ENCODE measurements around the gene NDST1.
A peak's percentile ranks its signal among the peaks of the same experiment; 100 is the strongest.
"Not testable (repeated sequence)": the region's sequence is repeated elsewhere in the genome, so short reads cannot be mapped to it uniquely, and the experiment has no call there.

Gene NDST1

DNA sequence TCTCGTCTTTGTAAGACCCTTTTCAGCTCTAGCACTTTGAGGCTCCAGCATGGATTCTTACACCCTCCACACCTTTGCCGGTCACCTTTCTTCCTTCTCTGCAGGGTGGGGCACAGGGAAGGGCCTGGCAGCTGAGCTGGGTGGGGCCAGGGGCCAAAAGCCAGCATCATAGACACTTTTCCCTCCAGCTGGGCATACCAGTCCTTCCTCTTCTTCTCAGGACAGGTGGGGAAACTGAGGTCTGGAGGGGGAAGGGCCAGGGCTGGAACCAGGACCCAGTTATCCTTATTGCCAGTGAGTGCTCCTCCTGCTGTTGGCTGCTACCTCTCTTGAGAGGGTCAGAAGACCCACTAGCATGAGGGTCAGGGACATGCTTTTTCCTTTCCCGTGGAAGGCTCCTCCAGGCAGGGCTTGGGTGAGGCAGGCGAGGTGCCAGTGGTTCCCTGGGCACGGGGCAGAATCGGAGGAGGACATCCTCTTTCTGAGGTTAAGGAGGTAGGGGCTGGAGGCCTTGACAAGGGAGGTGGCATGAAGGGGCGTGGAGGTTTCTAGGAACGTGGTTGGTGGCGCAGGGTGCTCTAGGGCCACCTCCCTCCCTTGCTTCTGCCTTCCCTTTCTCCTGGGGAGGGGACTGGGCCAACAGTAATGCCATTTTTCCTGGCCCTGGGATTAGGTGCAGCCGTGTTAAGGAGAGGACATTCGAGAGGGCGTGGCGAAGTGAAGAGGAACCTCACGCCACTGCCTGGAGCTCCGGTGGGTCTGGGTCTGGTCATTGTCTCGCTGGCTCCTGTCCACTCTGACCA lies at the start of gene NDST1:
NDST1 (plus strand) TSS at position 658 of the 803 bp plus-strand sequence. CDS start 13,124 bp downstream, outside the sequence.
- DNase-seq (ENCODE audit: low read depth) = no peak

DNA sequence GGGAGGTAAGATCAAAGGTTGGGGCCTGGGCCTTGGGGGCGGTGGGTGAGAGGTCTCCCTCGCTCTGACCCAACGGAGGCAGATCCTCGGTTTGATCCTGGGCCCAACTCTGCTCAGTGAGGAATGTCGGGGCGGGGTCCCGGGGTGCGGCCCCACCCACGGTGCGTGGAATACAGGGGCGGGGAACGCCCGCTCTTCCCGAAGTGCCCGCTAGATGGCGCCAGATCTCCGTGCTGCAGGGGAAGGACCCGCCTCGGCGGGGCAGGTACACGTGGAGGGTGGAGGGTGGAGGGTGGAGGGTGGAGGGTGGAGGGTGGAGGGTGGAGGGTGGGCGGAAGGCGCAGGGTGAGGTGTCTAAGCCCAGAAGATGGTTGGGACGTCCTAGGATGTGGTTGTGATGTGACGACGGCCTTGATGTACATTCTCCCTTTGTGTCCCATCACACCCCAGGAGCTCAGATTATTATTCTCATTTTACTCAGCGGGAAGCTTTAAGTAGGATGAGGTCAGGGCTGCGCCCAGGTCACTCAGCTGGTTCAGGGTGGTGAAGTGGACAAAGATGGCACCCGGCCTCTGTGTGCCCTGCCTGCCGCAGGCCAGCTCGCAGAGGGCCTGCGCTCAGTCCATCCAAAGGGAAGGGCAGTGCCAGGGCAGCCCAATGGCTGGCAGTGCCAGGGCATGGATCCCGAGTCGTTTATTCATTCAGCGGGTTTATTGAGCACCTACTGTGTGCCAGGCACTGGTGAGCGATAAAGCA lies 49.0 kb upstream of the NDST1 start:
- peak; percentile 92 for DNase-seq (ENCODE audit: low read depth)

DNA sequence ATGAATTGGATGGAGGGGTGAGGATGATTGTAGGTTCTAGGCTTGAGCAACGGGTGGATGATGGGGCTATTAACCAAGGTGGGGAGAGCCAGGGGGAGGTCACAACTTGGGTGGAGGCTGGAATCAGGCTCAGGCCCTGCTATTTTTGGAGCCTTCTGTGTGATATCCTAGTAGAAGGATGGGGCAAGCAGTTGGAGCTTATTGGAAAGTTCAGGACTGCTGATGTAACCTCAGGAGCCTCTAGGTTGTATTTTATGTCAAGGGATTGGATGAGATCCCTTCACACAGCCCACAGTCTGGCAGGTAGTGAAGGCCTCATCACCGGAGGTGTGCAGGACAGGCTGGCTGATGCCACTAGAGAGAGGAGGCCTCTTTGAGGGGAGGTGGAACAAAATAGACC lies 47.1 kb upstream of the NDST1 start:
- DNase-seq (ENCODE audit: low read depth) = no peak

GRCh38 chr5:150461231-150461630 lies 46.7 kb upstream of the NDST1 start:
- DNase-seq (ENCODE audit: low read depth) = no peak

GRCh38 chr5:150464554-150465012 lies 43.3 kb upstream of the NDST1 start:
- no peak for DNase-seq (ENCODE audit: low read depth)

DNA sequence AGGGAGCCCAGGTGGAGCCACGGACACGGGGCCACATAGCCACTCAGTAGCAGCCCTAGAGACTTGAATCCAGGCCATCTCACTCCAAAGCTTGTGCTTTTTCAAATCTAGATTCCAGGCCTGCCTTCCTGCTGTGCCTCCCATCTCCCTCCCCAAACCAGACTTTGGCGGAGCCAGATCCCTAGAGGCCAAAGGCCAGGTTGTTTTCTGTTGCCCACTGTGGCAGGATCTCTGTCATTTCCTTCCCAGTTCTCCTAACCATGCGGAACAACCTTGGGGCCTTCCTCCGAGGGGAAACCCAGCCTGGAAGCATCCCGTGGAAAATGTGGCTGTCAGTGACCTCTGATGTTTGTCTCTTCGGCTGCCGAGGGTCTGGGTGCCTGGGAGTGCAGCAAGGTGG lies 42.0 kb upstream of the NDST1 start:
- no peak for DNase-seq (ENCODE audit: low read depth)

- no peak for DNase-seq (ENCODE audit: low read depth)
Measured at GRCh38 chr5:150468206-150468605, 39.7 kb upstream of the NDST1 start.

DNA sequence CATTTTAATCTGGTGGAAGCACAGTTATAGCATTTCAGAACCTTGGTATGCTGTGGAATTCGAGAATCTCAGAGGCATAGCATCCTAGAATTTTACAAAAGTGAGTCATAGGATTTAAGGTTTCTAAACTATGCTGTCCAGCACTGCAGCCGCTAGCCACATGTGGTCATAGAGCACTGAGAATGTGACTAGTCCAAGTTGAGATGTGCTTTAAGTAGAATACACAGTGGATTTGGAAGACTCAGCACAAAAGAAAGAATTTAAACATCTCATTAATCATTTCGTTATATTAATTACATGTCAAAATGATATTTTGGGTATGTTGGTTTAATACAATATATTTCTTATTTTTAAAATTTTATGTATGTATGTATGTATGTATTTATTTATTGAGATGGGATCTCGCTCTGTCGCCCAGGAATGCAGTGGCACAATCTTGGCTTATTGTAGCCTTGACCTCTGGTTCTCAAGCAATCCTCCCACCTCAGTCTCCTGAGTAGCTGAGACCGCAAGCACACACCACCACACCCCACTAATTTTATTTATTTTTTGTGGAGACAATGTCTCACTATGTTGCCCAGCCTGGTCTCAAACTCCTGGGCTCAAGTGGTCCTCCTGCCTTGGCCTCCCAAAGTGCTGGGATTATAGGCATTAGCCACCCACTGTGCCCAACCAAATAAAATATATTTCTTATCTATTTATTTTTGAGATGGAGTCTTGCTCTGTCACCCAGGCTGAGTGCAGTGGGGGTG lies 38.0 kb upstream of the NDST1 start:
- DNase-seq (ENCODE audit: low read depth) = no peak

DNA sequence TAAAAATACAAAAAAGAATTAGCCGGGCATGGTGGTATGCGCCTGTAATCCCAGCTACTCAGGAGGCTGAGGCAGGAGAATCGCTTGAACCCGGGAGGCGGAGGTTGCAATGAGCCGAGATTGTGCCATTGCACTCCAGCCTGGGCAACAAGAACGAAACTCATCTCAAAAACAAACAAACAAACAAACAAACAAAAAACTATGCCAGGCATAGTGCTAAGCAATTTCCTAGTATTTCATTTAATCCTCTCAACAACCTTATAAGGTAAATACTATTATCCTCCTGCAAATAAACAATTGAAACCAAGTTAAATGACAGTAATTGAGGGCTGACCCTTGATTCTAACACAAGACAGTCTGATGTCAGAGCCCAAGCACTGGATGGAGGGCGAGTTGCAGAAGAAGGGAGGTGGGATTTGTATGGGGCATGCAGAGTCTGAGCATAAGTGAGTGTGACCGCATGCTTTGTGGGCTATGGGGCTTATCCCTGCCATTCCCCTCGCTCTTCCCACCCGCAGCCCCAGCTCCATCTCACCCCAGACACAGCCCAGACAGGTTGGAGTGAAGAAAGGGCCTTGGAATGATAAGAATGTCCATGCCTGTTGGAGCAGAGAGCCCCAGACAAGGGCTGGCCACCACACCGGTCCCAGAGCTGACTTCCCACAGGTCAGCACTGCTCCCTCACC lies 34.1 kb upstream of the NDST1 start:
- DNase-seq (ENCODE audit: low read depth) = no peak

- DNase-seq (ENCODE audit: low read depth) = not testable (repeated sequence)
Measured at GRCh38 chr5:150476568-150476967, 31.4 kb upstream of the NDST1 start.

DNA sequence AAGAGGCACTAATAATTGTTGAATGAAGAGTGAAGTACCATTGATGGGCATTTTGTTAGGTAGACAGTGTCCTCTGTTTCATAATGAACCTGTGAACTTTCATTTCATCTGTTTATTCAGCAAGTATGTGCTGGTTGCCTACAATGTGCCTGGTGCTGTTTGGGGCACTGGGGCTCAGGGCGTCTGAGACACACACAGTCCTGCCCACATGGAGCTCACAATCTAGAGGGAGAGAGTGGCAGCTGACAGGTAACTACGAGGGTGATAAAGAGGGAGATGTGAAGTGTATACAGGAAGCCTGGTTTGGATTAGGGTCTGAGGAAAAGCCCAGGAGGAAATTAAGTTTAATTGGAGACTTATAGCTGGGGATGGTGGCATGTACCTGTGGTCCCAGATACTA lies 28.5 kb upstream of the NDST1 start:
- DNase-seq (ENCODE audit: low read depth) = no peak

DNA sequence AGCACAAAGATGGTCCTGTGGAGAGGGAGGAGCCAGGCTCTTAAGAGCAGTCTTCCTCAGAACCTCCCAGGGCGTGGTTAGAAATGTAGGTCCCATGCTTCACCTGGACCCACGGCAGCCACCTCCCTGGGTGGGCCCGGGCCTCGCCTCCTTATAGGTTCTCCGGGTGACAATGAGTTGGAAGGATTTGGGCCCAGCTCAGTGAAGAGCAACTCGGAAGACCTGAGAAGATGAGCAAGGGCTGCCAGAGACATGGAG lies 26.3 kb upstream of the NDST1 start:
- no peak for DNase-seq (ENCODE audit: low read depth)

DNA sequence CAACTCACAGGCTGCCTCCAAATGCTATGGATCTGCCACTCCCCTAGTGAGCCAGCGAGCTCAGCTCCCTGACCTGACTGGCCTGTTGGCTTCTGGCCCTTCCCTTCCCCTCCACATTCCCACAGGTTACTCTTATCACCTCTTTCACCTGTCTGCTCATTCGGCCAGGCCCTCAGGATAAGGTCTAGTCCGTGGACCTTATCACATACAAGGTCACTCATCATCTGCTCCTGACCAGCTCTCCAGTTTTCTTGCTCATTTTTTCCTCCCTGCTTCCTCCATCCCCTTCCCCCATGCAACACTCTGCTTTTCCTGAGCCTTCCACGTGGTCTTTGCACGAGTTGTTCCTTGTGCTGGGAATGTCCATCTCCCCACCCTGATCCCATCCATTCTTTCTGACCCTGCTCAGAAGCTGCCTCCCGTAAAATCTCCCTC lies 25.9 kb upstream of the NDST1 start:
- no peak for DNase-seq (ENCODE audit: low read depth)

GRCh38 chr5:150484964-150485692 lies 22.8 kb upstream of the NDST1 start:
- no peak for DNase-seq (ENCODE audit: low read depth)

DNA sequence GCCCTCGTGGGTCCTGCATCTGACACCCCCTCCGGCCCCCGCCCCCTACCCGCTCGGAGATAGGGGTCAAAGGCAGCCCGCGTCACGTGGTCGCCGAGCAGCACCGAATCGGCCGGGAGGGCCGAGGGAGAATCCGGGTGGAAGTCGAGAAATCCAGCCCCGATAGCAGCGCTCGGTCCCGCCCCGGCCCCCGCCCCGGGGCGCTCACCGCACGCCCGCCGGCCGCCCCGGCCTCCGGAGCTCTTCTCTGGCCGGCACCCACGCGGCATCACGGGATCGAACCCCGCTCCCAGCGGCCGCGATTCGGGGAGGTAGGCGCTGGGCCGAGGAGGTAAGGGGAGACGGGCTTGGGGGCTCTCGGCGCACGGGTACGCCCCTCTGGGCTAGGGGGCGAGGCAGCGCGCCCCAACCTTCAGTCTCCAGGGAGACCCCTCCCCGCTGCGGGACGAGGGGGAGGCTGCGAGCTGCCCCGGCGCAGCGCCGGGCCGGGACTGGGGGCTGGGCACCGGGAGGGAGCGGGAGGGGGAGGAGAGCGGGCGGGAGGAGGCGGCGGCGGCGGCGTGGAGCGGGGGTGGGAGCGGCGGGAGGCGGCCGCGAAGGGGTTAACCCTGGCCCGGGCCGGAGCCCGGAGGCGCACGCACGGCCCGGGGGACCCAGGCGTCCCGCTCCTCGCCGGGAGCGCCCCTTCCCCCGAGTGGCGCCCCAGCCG lies 22.1 kb upstream of the NDST1 start:
- DNase-seq (ENCODE audit: low read depth) = peak; percentile 1

GRCh38 chr5:150486402-150487198 lies 21.3 kb upstream of the NDST1 start:
- DNase-seq (ENCODE audit: low read depth) = peak; percentile 10

DNA sequence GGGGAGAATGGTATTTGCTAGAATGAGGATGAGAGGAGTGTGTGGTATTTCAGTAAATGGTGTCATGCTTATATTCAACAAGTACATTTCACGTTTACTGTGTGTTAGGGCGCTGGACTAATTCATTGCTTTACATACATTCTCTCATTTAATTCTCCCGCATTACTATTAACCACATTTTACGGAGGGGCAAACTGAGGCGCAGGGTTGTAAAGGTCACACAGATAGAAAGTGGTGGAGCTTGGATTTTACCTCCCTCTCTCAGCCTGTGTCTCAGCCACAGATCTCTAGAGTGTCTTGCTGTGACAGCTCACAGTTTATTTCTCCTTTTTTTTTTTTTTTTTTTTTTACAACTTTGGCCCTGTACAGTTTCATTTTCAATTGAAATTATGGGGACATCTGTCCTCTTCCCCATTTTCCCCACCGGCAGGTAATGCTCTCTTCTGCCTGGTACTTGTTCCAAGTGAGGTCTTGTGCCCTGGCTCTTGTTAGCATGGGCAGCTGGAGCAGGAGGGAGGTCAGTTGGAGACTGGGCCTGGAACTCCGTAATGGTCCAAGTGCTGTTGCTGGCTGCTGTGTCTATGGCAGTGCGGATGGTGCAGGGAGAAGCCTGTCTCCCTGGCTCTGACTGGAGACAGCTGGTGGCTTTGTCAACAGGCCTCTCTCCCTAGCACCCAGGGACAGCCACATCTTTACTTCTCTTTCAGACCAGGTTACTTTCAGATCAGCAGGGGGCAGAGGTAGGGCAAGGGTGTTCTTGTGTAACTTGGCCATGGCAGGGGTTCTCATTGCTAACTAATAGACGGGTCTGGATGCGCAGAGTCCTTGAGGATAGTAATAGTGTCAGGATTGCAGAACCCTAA lies 20.5 kb upstream of the NDST1 start:
- no peak for DNase-seq (ENCODE audit: low read depth)

DNA sequence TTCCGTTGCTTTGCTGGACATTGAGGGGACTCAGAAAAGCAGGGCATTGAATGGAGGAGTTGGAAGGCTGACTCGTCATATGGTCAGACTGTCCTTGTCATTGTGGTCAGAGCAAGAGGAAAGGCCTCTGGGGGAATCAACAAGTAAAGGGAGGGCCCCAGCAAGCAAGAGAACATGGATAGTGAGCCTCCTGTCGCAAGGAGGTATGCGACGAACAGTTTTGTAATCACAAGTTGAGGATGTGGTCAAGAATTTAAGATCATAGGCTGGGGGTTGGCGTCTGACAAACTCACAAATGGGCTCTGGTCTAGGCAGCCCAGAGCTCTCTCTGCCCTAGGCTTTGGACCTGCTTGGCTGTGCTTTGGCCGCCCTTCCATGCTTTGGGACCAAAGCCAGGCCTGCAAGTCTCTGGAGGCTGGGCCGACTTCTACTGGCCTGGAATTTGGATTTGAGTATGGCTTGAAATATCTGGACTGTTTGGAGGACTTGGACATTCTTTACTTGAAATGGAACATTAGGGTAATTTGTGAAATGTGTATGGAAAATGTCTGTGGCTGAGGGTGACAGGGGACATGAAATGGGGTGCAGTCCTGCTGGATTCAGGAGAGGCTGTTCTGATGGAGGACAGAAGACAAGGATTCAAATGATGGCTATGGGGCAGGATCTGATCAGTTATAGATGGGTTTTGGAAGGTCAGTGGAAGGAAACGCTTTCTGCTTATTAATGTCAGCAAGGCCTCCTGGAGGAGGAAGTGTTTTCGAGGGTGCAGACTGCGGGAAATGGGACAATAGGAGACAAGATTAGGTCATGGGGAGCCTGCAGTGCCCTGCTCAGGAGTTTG lies 19.2 kb upstream of the NDST1 start:
- no peak for DNase-seq (ENCODE audit: low read depth)
